Measurements from ENCODE around the gene TMIGD1.

DNA sequence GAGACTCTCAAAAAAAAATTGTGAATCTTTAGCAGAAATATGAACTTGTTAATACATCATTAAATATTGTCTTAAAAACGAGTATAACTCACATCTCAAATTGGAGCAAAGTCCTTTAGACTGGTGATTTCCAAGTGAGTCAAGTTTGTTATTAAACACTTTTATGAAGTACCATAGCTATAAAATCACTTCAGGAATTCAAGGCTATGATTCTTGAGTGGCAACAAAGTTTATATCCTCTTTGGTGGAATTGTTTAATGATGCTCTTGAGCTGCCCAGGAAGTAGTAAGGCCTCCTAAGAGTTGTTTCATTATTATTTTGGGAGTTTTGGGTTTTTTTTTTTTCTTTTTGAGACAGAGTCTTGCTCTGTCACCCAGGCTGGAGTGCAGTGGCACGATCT is 25.5 kb downstream of the TMIGD1 start:
- no peak for TF ChIP-seq POLR2A (IDR thresholded peaks at IDR 0.05; ENCODE audit: extremely low read depth, insufficient read length)
- TF ChIP-seq, protein P1, sequence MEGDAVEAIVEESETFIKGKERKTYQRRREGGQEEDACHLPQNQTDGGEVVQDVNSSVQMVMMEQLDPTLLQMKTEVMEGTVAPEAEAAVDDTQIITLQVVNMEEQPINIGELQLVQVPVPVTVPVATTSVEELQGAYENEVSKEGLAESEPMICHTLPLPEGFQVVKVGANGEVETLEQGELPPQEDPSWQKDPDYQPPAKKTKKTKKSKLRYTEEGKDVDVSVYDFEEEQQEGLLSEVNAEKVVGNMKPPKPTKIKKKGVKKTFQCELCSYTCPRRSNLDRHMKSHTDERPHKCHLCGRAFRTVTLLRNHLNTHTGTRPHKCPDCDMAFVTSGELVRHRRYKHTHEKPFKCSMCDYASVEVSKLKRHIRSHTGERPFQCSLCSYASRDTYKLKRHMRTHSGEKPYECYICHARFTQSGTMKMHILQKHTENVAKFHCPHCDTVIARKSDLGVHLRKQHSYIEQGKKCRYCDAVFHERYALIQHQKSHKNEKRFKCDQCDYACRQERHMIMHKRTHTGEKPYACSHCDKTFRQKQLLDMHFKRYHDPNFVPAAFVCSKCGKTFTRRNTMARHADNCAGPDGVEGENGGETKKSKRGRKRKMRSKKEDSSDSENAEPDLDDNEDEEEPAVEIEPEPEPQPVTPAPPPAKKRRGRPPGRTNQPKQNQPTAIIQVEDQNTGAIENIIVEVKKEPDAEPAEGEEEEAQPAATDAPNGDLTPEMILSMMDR (IDR thresholded peaks at IDR 0.05; ENCODE audit: low read depth, low read length): no peak
- TF ChIP-seq MYC (IDR thresholded peaks at IDR 0.05; ENCODE audit: low read depth, low read length): no peak
